GM15510 (cell line): ENCODE measurements around the gene GRHL1.

ENCODE experiments used
- POLR2A ChIP-seq: IDR thresholded peaks from 3 replicates; pipeline ENCODE4 v1.6.1; 2011; ENCODE audit warnings: borderline replicate concordance; ENCODE audit not compliant: insufficient read length; ENCODE audit errors: extremely low read depth

GRHL1 gene

DNA sequence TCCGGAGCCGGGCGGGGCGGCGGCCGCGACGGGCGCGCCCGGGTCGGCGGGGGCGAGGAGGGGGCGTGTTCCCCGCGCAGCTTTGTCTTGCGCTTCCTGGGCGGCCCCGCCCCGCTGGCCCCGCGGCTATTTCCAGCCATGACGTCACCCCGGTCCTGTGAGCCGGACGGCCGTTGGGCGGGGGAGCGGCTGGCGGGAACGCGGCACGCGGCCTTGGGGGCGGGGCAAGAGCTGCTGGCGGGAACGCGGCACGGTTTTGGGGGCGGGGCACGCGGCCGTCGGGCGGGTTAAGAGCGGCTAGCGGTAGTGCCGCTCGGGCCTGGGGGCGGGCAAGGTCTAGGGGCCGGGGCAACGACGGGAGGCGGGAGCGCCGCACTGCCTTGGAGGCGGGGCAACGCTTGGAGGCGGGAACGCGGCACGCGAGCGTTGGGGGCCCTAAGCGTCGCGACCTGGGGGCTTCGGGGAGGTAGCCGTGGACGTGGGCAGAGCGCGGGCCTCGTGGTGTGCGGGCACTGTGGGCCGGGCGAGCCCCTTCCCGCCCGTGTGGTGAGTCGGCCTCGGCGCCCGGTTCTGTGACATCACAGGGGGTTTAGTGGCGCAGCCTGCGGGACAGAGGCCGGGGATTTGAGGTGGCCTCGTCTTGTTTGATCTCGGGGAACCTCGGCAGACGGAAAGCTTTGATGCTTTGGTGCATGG is 92.6 kb downstream of the GRHL1 start:
- no peak for TF ChIP-seq POLR2A

DNA sequence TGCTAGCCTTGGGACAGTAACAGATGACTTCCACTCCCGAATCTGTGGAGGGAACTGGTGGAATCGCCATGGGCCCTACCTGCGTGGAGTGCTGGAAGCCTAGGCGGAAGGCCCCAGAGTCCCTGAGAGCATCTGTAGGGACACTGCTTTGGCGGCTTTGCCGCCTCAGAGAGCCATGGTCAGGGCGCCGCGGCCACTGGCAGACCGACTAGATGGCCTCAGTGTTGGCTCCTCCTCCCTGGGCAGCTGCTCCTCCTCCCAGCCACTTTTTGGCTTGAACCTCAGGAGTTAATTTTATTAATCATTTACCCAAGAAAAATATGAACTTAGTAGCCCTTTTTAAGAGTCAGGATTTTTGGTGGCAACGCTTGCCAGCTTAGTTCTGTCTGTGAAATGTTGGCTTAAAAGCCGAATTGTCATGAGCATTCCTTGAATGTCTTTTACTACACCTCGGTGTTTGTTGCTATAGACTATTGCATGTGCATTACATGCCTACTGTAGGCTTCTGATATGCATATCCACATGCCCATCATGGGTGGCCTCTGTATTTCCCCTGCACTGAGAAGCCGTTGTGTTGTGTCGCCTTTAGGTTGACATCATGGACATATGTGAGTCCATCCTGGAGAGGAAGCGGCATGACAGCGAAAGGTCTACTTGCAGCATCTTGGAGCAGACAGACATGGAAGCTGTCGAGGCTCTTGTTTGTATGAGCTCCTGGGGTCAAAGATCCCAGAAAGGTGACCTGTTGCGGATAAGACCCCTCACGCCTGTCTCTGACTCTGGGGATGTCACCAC is 94.3 kb downstream of the GRHL1 start:
- TF ChIP-seq POLR2A, result no peak

GRCh38 chr2:10046931-10047330 is 95.4 kb downstream of the GRHL1 start:
- TF ChIP-seq POLR2A, result no peak

GRCh38 chr2:10047616-10048500 is 96.4 kb downstream of the GRHL1 start:
- TF ChIP-seq POLR2A, result no peak

GRCh38 chr2:10048501-10049171 is 97.1 kb downstream of the GRHL1 start:
- no peak for TF ChIP-seq POLR2A
